Stimulated activated CD4-positive, alpha-beta T cell treated with anti-CD3 and anti-CD28 coated beads, Interleukin-4, amount 100 ng/mL, for 24 hours (primary cell): ENCODE measurements around the gene FBXW2.
"Not testable (repeated sequence)": the region's sequence is repeated elsewhere in the genome, so short reads cannot be mapped to it uniquely, and the experiment has no call there.

Experiments
- DNase-seq: peaks from one replicate; pipeline ENCODE4 v3.0.0-alpha.2; 2020

Gene FBXW2

GRCh38 chr9:120777229-120777628 lies 16.0 kb downstream of the FBXW2 start:
- DNase-seq, result no peak

- DNase-seq, result no peak
These were observed 16.4 kb downstream of the FBXW2 start for GRCh38 chr9:120776788-120777187.

- DNase-seq, result no peak
These were observed 17.4 kb downstream of the FBXW2 start for GRCh38 chr9:120775859-120776258.

- DNase-seq, result no peak
These were observed 18.5 kb downstream of the FBXW2 start for GRCh38 chr9:120774719-120775118.

- DNase-seq, result no peak
These were observed 20.0 kb downstream of the FBXW2 start for GRCh38 chr9:120773256-120773655.

- no peak for DNase-seq
These were observed 22.3 kb downstream of the FBXW2 start for GRCh38 chr9:120770931-120771330.

GRCh38 chr9:120768886-120769285 lies 24.3 kb downstream of the FBXW2 start:
- DNase-seq, result no peak

- DNase-seq, result no peak
These were observed 25.0 kb downstream of the FBXW2 start for GRCh38 chr9:120768247-120768646.

GRCh38 chr9:120767451-120767850 lies 25.8 kb downstream of the FBXW2 start:
- no peak for DNase-seq

GRCh38 chr9:120765910-120766425 lies 27.2 kb downstream of the FBXW2 start:
- no peak for DNase-seq

GRCh38 chr9:120764476-120764875 lies 28.7 kb downstream of the FBXW2 start:
- no peak for DNase-seq

GRCh38 chr9:120761006-120761405 lies 32.2 kb downstream of the FBXW2 start:
- DNase-seq, result no peak

GRCh38 chr9:120759755-120760400 lies 33.3 kb downstream of the FBXW2 start:
- DNase-seq, result no peak

- no peak for DNase-seq
These were observed 34.7 kb downstream of the FBXW2 start for GRCh38 chr9:120758544-120758943.

- no peak for DNase-seq
These were observed 35.9 kb downstream of the FBXW2 start for GRCh38 chr9:120757026-120757913.

- DNase-seq, result no peak
These were observed 36.7 kb downstream of the FBXW2 start for GRCh38 chr9:120756531-120756930.

GRCh38 chr9:120755810-120756434 lies 37.3 kb downstream of the FBXW2 start:
- peak; percentile 78 for DNase-seq

GRCh38 chr9:120755044-120755443 lies 38.2 kb downstream of the FBXW2 start:
- no peak for DNase-seq

GRCh38 chr9:120750421-120750820 lies 42.8 kb downstream of the FBXW2 start:
- no peak for DNase-seq

GRCh38 chr9:120746366-120746765 lies 46.9 kb downstream of the FBXW2 start:
- DNase-seq, result not testable (repeated sequence)

GRCh38 chr9:120745278-120745677 lies 47.9 kb downstream of the FBXW2 start:
- DNase-seq, result no peak

GRCh38 chr9:120742951-120743416 lies 50.2 kb downstream of the FBXW2 start:
- DNase-seq, result no peak

GRCh38 chr9:120741701-120742100 lies 51.5 kb downstream of the FBXW2 start:
- DNase-seq, result no peak
